Epithelial cell of proximal tubule (primary cell): ENCODE results near the gene PELI1. TPM values are rescaled to one million over a fixed set of nuclear protein-coding genes. Genes with fewer than 3 reads are reported as not detected.

Source experiments
- DNase-seq: peaks from one replicate; pipeline ENCODE4 v3.0.0-alpha.2; 2011; ENCODE audit warnings: low read depth
- H3K4me3 ChIP-seq: 2 replicates; pipeline ENCODE4 v1.5.1; 2011; ENCODE audit warnings: low read depth, mild to moderate bottlenecking, low read length
- CTCF ChIP-seq: conservative IDR thresholded peaks from 2 replicates; pipeline ENCODE4 v1.5.1; 2012; ENCODE audit warnings: low read depth, mild to moderate bottlenecking, low read length
- total RNA-seq: library from RNA; depleted of rRNA; stranded (reverse); fragments of >200 nt; gene quantifications from 2 replicates; pipeline ENCODE4 v1.2.3, GENCODE V29; 2015

Gene PELI1
- total RNA-seq, 1 donor from 2014 or later: 8.2 TPM

DNA sequence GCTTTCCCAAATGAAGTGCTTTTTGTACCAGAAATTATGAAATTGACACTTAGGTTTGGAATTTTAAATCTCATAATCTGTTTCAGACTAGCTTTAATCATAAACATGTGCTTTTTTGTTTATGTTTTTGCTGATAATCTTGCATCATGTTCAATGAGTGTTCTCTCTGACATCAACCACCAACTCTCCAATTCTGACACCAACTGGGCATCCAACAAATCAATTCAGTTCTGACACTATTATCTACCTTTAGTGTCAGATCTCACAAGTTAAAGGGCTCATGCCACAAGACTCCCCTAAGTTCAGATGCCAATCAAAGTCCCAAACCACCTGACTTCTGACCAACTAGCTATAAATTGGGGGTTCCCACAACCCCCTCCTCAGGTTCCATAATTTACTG, 19.6 kb downstream of the PELI1 start:
- DNase-seq: no peak
- no peak for TF ChIP-seq CTCF
- H3K4me3 ChIP-seq: no peak overlapping the region

GRCh38 chr2:64124168-64124567, 20.1 kb downstream of the PELI1 start:
- H3K4me3 ChIP-seq: no peak overlapping the region
- no peak for TF ChIP-seq CTCF

DNA sequence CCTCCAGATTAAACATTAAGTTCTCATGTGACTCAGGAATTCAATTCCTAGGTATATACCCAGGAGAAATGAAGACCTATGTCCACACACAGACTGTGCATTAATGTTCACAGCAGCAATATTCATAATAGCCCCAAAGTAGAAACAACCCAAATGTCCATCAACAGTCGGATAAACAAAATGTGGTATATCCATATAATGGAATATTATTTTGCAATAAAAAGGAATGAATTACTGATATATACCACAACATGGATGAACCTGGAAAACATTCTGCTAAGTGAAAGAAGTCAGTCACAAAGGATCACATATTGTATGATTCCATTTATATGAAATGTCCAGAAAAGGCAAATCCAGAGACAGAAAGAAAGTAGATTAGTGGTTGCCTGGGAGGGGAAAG, 20.5 kb downstream of the PELI1 start:
- no peak for DNase-seq
- no peak for TF ChIP-seq CTCF
- no peak overlapping the region for H3K4me3 ChIP-seq

More at GRCh38 chr2:64124168-64124567, 20.1 kb downstream of the PELI1 start:
- no peak for DNase-seq

DNA sequence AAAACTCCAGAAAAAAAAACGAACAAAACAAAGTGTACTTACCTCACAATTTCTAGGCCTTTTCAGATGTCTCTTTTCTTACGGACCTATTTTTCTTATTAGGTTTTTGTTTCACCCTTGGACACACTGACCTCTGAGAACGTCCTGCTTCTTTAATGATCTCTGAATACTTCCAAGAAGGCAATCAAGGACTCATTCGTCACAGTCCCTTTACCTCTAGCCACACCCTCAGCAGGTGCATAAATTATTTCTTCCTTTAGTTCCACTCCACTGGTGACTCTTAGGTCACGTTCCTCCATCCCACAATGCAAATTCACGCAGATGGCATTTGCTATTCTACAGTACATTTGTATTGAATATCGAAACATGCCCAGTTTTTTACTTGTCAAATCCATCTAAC, 21.9 kb downstream of the PELI1 start:
- no peak for DNase-seq
- no peak overlapping the region for H3K4me3 ChIP-seq
- TF ChIP-seq CTCF: no peak

DNA sequence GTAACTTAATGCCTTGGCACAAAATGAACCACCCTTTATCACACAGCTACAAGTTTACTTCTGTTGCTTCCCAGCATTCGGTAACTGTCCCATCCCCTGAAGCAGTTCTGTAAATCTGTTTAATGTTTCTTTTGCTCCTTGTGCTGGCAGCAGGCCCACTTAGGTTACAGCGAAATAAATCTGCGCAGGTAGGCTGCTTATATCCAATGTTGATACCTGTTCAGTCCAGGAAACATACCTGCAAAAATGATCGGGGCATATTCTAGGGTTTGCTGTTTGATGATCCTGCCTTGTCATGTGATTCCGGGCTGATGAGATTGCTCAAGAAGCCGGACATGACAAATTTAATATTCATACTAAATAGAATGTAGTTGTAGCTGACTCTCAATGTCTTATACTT, 23.3 kb downstream of the PELI1 start:
- no peak for TF ChIP-seq CTCF
- DNase-seq: no peak
- H3K4me3 ChIP-seq: no peak overlapping the region

GRCh38 chr2:64120008-64120407, 24.2 kb downstream of the PELI1 start:
- no peak overlapping the region for H3K4me3 ChIP-seq
- DNase-seq: no peak
- TF ChIP-seq CTCF: no peak

DNA sequence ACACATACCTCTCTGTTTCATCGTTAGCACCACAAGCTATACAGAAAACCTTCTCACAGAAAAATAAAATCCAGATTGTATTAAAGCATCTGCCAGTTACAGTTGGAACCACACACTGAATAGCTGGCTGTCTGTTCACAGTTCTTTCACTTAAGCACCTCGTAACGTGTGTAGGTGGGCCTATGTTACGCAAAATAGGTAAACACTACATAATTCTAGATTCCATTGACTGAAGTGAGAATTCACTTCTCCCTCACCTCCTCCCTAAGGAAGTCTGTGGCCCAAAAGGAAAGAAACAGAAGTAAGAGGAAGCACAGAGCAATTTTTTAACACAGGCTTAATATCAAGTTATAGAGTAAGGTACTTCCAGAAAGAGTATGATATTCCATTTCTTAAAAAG, 24.9 kb downstream of the PELI1 start:
- no peak for DNase-seq
- TF ChIP-seq CTCF: no peak
- H3K4me3 ChIP-seq: no peak overlapping the region
